GM21447 (cell line): ENCODE measurements around the gene DDX41.

Source experiments
- ATAC-seq: cut with Tn5 transposase; IDR thresholded peaks from one replicate; pipeline ENCODE4 v1.9.1; 2021; ENCODE audit not compliant: unreplicated experiment

The DDX41 gene

GRCh38 chr5:177469750-177470525 lies 46.8 kb downstream of the DDX41 start:
- ATAC-seq: no peak

GRCh38 chr5:177468685-177469628 lies 47.8 kb downstream of the DDX41 start:
- no peak for ATAC-seq

DNA sequence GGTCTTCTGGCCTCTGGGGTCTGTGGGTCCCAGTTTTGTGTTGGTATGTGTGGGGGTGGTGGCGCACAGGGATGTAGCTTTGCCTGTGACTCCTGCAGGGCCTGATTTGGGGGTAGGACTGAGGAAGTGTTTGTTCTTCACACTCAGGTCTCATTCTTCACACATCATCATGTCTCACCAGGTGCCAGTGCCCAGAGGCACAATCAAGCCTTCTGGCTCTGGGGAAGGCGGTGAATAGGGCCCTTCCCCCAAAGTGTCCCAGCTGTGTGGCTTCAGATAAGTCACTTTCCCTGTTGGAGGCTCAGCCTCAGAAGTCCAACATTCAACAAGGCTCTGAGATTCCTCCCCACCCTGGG lies 48.5 kb downstream of the DDX41 start:
- no peak for ATAC-seq

- ATAC-seq: no peak
Observed at GRCh38 chr5:177467436-177467835, 49.3 kb downstream of the DDX41 start.

DNA sequence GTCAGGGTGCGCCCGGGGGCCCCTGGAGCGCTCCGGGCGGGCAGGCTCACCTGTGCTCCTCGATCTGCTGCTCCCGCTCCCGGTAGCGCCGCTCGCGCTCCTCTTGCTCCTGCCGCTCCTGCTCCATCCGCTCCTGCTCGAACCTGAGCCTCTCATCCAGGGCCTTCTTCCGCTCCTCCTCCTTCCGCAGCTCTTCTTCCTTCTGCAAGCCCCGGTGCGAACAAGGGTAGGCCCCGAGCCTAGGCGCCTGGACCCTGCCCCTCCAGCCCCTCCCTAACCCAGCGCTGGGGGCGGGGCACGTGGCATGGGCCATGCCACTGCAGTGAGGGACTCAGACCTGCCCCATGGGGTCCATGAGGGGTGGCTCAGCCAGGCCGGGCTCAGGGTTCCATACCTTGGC lies 49.9 kb downstream of the DDX41 start:
- no peak for ATAC-seq

- no peak for ATAC-seq
Observed at GRCh38 chr5:177465044-177465443, 51.7 kb downstream of the DDX41 start.

DNA sequence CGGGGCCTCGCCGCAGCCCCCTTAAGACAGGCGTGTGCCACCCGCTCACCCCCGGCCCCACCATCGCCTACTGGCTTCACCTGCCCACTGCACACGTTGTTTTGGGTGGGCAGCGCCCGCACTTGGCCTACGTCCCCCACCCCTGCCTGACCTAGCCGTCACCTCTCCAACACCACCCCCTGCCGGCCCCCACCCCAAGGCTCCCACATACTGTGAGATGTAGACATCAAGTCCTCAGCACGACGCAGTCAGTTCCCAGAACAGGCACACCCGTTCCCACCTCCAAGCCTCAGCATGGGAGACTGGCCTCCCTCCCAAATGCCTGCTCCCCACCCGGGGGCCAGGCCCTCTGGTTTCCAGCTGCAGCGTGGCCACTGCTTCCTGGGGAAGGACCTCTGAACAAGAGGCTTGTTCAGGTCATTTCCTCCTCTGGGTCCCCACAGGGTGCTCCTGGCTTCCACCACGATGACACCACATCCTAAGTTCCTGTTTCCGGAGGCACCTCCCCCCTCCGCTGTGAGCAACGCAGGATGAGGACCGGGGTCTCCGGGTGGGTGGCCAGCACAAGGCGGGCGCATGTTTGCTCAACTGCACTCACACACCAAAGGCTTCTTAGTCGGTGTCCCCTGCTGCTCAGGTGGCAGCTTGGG lies 54.6 kb downstream of the DDX41 start:
- ATAC-seq: no peak
